Stimulated activated CD4-positive, alpha-beta T cell treated with anti-CD3 and anti-CD28 coated beads, Interleukin-4, amount 100 ng/mL, for 4 hours (primary cell): ENCODE results near the gene UCP3.

Experiments used
- DNase-seq, 2 experiments: peaks; one replicate each; pipeline ENCODE4 v3.0.0-alpha.2; 2020

The UCP3 gene

DNA sequence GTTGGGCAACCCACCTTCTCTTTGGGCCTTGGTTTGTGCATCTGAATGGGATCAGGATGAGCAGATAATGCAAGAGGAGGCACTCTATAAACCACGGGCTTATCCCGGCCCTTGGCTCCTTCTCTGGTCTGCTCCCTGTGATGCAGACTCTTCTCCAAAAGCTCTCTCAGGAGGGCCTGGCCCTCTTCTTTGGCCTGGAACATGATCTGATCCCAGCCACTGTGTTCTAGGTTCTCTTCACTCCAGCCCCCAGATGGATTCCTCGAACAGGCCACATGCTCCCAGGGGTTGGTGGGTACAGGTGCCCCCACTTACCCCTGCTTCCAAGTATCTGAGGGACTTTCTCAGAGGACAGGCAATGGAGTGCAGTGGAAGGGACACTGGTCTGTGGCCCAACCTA is 8.7 kb upstream of the UCP3 start:
- no peak for DNase-seq

DNA sequence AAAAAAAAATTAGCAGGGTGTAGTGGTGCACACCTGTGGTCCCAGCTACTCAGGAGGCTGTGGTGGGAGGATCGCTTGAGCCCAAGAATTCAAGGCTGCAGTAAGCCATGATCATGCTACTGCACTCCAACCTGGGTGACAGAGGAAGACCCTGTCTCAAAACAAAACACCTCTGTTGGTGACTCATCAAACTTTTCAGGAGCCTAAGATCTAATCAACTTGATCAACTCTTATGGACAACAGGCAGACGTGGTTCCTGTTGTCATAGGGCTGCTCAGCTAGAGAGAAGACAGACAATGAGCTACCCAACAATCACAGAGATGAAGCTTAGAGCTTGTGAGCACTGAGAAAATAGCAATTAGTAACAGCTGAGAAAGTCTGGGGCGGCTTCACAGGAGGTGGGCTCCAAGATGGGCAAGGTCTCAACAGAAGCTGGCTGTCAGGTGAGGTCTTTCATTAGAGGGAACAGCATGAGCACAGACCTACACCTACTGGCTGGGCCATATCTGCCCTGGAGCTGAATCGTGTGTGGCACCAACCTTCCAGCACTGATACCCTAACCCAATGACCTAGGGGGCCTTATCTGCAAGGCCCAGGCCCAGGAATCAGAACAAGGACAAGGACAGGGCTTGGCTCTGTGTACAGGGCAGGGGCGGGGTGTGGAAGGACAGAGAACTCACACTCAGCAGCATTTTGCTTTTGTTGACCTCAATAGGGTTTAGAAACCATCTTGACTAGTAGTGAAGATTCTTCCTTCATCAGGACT is 7.2 kb upstream of the UCP3 start:
- DNase-seq, result no peak

DNA sequence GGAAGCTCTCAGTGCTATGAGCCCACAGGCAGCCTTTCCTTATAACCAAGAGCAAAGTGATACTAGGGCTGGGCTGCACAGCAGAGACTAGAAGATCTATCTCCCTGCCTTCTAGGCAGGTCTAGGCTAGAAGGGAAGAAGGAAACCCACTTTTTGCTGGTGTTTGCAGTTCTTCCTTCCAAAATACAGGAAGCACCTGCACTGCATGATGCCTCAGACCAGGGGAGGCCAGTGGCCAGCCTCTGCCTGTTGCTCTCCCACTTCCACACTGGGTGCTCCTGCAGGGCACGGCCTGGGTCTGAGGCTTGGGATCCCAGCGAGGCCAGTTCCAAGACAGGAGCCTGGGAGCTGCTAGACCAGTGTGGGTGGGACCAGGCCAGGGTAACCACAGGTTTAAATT is 6.0 kb upstream of the UCP3 start:
- no peak for DNase-seq

DNA sequence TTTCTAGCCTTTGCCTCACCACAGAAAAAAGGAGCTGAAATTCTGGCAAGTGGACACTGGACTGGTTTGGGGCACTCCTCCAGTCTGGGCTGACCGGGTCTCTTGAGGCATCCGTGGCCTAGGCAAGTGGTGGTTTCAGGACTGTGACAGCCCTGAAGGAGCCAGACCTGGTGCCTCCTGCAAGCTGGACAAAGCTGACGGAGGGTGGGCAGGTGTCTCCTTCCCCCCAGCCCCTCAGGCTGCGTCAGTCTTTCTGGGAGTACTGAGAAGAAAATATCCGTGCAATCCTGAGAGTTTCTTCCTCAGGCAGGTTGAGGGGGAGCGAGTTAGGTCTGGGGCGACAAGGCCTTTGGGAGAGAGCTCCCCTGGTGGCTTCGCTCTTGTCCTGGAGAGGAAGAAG is 4.3 kb upstream of the UCP3 start:
- DNase-seq, result no peak

DNA sequence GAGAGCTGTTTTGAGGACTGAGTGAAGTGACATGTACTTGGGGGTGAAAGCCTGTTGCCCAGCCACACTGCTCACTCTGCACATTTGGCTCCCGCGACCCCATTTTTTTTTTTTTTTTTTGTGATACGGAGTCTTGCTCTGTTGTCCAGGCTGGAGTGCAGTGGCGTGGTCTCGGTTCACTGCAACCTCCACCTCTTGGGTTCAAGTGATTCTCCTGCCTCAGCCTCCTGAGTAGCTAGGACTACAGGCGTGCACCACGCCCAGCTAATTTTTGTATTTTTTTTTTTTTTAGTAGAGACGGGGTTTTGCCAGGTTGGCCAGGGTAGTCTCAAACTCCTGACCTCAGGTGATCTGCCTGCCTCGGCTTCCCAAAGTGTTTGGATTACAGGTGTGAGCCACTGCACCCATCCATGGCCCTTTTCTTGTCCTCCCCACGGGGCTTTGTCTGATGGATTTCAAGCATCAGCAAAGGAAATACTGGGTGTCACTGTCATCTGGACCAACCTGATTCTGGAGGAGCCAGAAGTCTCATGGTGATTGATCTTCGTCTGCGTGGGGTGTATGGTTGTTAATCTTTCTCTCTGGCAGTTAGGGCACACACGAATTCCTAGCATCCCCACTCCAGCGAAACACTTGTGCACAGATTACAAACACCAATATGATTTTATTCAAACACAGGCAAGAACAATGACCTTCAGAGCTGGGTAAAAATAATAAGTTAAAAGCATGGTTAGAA is 3.4 kb upstream of the UCP3 start:
- no peak for DNase-seq

DNA sequence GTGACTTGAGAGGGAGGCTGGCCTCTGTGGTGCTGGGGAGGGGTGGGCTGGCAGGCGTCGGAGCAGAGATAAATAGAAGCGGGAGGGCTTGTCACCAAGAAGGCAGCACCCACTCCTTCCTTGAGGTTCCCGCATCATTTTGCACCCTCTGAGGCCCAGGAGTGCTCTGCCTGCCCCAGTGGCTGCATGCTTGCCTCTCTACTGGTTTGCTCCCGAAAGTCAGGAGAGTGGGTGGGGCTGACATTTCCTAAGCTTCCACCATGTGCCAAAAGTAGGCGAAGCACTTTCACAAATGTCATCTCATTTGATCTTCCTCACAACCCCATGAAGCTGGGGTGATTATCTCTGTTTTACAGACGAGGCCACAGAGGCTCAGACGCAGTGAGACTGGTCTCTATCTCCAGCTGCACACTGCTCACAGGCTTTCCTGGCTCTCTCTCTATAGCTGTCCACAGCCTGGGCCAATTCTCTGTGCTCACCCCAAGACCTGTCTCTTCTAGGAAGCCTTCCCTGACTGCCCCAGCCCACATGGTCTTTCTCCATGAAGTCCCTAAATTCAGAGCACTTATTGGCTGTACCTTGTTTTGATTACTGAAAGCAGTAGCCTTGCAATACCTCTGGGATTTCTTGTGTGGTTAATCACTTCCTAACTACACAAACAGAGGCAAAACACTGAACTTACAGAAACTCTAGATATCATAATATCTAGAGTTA is 2.6 kb upstream of the UCP3 start:
- peak in 1 of 2 experiments; percentile 11 for DNase-seq

DNA sequence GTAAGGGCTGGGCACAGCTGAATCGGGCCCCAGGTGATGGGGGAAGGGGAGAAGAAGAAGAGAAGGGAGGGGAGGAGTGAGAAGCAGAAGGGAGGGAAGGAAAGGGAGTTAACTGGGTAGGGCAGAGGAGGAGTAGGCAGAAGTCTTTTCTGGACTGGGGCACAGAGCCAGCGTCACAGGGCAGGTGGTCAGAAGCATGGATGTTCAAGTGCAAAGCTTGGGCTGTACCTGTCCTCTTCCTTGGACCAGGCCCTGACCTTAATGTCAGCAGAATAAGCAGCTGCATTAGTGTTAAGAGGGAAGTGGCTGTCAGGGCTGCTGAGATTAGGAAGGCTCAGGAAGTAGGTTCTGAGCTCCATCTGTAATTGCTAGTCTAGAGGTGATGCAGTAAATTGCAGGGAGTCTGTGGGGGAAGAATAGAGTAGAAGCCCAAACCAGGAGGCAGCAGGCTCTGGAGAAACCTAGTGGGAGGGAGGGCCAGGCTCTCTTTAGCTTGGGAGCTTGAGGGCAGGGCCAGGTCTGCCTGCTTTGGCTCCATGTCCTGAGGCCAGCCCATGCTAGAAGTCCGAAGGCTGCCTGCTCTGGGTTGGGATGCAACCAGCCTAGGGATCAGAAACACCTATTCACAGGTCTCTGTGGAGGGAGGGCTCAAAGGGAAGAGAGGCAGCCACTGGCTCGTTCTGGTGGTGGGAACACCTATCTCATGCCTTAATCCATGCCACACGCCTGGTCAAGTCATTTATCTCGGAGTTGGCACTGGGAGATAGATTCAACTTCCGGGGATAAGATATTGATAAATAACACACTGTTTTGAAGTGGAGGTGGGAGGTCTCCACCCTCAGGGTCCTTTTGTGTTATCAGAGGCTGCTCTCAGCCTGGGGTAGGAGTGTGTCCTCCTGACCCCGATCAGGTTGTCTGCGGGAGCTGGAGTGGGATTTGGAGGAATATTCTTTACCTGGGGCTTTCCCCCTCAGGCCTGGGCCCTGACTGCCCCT is 1.7 kb upstream of the UCP3 start:
- no peak for DNase-seq

DNA sequence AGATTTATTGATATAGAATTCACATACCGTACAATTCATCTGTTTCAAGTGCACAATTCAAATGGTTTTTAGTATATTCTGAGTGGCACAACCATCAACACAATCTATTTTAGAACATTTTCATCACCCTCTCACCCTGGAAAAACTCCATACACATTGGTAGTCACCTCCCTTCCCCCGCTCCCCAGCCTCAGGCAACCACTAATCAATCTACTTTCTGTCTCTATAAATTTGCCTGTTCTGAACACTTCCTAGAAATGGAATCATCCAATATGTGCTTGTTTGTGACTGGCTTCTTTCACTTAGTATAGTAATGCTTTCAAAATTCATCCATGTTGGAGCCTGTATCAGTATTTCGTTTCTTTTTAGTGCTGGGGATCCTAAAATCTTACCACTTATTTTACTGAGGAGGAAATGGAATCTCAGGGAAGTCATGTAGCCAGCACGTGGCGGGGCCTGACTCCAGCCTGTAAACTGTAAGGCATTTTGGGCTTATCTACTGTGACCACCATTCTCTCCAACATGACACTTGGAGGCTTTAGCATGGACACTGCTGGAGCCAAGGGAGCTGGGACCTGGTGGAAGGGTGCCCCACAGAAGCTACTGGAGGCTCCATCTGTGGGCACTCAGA is 905 bp upstream of the UCP3 start:
- no peak for DNase-seq

DNA sequence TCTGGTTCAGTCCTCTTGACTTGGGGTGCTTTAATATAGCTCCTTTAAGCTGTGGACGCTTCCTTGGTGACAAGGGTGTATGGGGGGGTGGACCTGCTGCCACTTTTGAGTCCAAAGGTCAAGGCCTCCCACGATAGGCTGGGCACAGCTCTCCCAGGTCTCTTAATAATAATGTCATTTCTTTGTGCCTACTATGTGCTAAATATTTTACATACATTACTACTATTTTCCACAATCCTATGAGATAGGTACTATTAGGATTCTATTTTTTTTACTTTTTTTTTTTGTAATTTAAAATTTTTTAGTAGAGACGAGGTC is 304 bp upstream of the UCP3 start:
- DNase-seq, result no peak

DNA sequence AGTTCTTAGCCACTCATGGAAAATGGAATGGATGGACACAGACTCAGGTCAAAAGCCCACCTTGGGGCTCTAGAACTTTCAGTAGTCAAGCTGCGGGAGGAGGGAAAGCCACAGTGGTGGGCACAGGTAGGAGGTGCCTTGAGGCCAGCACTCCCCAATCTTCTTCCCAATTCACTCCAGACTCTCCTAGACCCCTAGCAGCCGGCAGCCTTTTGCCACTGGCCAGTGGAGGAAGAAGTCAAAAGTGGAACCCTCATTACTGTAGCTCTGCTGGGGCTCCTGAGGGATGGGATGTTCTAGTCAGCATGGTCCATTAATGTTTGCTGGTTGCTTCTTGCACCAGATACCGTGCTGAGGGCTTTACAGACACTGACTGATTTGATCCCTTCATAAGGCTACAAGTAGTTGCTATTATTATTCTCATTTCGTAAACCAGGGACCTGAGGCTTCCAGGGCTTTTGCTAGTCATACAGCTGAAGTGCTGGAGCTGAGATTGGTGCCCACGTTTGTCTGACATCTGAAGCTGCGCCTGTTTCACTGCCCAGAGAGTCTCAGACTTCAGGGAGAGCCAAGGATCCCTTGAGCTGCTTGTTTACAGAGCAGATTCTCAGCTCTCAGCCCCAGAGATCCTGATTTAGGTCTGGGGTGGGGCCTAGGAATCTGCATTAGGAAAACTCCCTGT is 1.1 kb downstream of the UCP3 start:
- no peak for DNase-seq

DNA sequence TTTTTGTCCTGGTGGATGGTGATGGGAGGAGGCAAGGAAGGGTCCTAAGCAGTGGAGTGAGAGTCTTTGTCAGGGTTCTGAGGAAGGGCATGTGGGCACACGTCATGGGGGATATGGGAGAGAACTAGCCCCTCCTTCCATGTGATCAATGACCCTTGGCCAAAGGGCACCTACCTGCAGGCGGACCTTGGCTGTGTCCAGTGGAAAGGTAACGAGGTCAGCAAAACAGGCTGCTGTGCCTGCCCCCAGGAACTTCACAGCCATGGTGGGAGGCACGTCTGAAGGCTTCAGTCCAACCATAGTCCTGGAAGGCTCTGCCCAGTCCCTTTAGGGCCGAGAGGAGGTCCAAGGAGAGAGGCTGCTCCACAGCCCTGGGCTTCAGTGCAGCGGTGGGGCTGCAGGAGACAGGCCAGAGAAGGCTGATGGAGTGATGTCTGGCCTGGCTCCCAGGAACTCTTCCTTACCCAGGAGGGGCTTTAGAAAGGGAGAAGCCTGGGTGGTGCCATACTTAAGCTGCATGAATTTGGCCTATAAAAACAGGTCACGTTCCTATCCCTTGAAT is 2.1 kb downstream of the UCP3 start:
- no peak for DNase-seq

DNA sequence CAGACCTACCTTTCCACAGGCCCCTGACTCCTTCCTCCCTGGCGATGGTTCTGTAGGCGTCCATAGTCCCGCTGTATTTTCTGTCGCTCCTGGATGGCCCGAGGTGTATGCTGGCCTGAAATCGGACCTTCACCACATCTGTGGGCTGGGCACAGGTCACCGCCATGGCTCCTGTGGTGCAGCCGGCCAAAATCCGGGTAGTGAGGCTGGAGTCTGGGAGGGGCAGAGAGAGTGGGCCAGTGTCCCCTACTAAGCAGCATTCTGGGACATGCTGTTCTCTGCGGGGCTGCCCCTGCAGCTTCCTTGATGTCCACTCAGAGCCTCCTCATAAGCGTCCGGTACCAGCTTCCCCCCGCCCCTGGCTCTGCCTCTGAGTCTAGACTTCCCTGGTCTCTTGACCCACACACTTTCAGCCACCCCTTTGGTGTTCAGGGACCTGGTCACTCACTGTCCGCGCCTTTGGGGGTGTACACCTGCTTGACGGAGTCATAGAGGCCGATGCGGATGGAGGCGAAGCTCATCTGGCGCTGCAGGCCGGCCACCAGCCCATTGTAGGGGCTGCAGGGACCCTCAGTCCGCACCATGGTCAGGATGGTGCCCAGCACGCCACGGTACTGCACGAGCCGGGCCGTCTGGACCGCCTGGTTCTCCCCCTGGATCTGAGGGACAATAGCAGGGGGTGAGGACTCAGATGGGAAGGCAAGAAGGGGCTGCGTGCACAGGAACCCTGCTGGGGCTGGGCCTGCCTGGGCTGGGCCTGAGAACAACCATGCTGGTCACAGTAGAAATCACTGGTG is 3.0 kb downstream of the UCP3 start:
- no peak for DNase-seq

DNA sequence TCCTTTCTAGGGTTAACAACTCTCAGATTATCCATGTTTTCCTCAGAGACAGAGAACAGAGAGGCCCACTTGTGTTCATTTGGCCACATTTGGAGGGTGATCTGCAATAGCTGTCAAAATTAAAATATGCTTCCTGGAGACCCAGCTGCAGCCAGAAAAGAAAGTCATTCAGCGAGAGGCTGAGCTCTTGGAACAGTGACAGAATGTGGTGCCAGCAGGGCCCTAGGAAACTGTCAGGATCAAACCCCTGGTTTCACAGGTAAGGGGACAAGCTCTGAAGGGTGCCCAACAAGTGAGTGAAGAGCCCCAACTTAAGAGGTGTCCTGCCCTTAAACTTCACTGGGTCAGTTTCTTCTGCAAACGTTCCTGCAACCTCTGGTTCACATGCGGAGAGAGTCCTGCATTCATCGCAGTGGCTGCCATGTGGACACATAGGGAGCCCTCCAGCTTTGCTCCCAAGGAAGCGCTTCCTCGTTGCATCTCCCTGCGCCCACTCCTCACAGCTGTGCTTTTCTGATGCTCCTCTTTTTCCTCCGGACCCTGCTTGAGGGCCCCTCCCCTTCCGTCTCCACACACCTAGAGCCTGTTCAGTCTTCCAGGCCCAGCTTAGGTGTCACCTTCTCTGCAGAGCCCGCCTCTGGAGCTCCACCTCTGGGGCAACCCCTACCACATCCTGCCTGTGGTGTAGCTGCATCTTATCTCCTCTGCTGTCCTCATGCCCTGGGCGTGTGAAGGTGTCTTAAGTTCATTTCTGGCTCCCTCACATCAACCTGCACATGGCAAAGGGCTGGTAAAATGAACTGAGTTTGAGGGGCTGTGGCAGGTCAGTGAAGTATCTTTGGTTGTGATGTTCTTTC is 3.9 kb downstream of the UCP3 start:
- peak; percentile 57 to 81 for DNase-seq

DNA sequence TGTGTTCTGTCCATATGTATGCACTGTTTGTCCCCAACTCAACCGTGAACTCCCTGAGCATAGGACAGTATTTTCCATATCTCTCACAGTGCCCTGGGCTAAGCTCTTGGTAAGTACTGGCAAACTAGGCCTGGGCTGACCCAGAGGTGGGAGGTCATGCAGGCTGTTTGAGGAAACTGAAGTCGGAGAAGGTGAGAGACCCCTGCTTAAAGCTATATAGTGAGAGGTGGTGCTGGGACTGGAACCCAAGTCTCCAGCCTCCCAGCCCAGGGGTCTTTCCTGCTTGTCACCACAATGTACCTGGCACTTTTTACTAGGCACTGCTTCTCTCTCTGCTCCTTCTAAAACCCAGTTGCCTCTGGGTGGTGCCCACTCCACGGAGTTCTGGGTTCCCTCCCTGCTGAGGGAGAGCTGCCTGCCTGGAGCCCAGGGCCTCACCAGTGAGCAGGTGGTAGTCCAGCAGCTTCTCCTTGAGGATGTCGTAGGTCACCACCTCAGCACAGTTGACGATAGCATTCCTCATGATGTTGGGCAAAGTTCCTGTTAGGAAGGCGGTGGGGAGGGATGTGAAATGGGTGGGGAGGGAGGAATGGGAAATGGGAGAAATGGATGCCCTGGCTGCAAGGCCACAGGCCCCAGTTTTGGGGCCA is 4.7 kb downstream of the UCP3 start:
- DNase-seq, result no peak

DNA sequence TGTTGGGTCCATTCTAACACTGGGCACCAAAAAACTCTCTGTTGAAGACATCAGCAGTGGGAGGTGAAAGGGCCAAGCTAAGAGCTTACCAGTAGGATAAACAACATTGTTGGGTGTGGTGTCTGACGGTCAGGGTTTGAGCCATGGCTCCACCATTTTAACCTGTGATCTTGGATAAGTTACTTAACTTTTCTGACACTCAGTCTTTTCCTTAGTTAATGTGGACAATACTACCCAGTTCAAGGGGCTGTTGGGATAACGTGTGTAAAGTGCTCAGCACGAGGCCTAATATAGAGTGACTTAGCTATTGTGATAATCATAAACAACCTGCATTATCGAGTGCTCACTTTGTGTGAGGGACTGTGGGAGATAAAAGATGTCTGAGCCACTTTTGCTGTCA is 6.1 kb downstream of the UCP3 start:
- DNase-seq, result no peak

DNA sequence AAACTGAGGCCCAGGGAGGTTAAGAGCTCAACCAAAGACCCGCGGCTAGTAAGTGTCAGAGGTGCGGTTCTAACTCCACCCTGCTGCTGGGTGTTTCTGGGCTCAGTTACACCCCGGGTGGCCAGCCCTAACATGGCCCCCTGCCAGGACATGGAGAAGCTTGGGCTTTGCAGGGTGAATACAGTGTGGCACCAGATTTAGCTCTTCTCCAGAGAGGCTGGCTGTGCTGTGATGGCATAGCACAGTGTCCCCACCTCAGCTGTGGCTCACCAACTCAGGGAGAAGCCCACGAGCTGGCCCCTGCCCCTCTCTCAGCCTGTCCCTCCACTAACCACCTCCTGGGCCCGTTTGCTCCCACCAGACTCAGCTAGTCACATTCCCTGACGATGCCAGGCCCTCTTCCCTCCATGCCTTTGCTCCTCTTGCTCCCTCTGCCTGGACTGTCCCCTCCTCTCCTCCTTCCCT is 7.0 kb downstream of the UCP3 start:
- DNase-seq, result no peak

DNA sequence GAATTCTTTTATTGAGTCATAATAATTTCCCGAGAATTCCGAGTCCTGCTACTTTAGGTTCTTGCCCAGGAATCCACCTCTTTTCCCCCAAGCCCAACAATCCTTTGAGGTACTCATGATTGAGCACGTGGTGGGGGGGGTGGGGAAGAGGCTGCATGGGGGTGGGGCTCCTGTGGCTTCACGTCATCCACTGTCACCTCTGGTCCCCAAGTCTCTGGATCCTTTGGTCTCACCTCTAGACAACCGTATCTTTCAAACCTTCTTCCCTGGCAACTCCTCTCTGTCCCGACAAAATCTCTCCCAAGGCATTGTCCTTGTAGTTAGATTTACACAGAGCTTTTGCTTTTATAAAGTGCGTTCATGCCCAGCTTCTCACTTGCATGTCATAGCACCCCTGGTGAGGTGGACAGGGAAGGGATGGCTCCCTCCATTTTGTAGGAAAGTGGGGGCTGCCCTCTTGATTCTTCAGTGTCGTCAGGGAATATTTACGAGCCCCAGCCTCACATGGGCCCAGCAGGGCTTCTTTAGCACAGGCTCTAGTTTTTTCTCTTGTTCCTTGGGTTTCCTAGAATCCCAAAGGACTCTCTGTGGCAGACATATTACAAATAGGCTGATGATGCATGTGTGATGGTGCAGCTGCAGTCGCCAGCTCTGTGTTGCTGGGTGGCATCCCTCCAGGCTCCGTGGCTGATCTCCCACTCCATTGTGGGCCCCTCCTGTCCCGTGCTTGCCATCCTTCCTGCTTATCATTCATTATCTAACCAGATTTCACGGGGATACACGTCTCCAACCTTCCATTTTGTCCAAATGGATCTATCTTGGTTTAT is 8.4 kb downstream of the UCP3 start:
- DNase-seq, result no peak
